ENCODE measurements around the gene WBP1L.
A peak's percentile ranks its signal among the peaks of the same experiment; 100 is the strongest.
"Not testable (repeated sequence)": the region's sequence is repeated elsewhere in the genome, so short reads cannot be mapped to it uniquely, and the experiment has no call there.

Gene WBP1L

GRCh38 chr10:102835007-102835482 is 91.3 kb downstream of the WBP1L start:
- Histone ChIP-seq H3K4me3 (ENCODE audit: low read length) (no peak overlapping the region), H3K36me3 (ENCODE audit: control insufficient read depth, low read length) (no peaks in the 10 kb centered on the region), H4K20me1 (ENCODE audit: control insufficient read depth, insufficient read depth, low read depth, low read length) (no peaks in the 10 kb centered on the region), H3K4me2 (ENCODE audit: low read length) (no peak overlapping the region), H3K4me1 (ENCODE audit: control insufficient read depth, low read length) (no peaks in the 10 kb centered on the region), H3F3A (ENCODE audit: control insufficient read depth, insufficient read depth) (no peaks in the 10 kb centered on the region), H3K27me3 (ENCODE audit: control insufficient read depth, low read length) (peaks cover 3% of the 10 kb centered on the region; the same call in 1 of the 2 replicates), H3K9me2 (replicated peaks; ENCODE audit: control insufficient read depth, low read length) (no peaks in the 10 kb centered on the region), H3K27ac (ENCODE audit: low read depth, low read length) (no peak overlapping the region), H3K9me3 (ENCODE audit: control insufficient read depth, insufficient read depth, low read length) (no peaks in the 10 kb centered on the region), H3K79me2 (ENCODE audit: control insufficient read depth, low read length) (no peaks in the 10 kb centered on the region)
- TF ChIP-seq CTCF (IDR thresholded peaks at IDR 0.05; ENCODE audit: low read depth, low read length, poor library complexity, severe bottlenecking): peak; percentile 86
- TF ChIP-seq EZH2phosphoT487 (IDR thresholded peaks at IDR 0.05; ENCODE audit: borderline replicate concordance, low read length): no peak

GRCh38 chr10:102837230-102837721 is 93.5 kb downstream of the WBP1L start, which contains the start of gene CYP17A1:
Gene CYP17A1, minus strand, starts transcription at chr10:102837413. Its CDS starts 52 bp downstream, at chr10:102837361.
- H3K4me2 ChIP-seq (ENCODE audit: low read length): no peak within 1 kb of the TSS
- H3K4me3 ChIP-seq (ENCODE audit: low read length): no peak within 1 kb of the TSS
- H3K9me2 ChIP-seq (replicated peaks; ENCODE audit: control insufficient read depth, low read length): no peaks in the 10 kb centered on the region
- no peak within 1 kb of the TSS for H3K27ac ChIP-seq (ENCODE audit: low read depth, low read length)
- H3K27me3 ChIP-seq (ENCODE audit: control insufficient read depth, low read length): no peaks in the 10 kb centered on the region
- no peaks in the 10 kb centered on the region for H3K4me1 ChIP-seq (ENCODE audit: control insufficient read depth, low read length)
- no peak for TF ChIP-seq EZH2phosphoT487 (IDR thresholded peaks at IDR 0.05; ENCODE audit: borderline replicate concordance, low read length)
- no peaks in the 10 kb centered on the region for H3K36me3 ChIP-seq (ENCODE audit: control insufficient read depth, low read length)
- H3K79me2 ChIP-seq (ENCODE audit: control insufficient read depth, low read length): no peaks in the 10 kb centered on the region
- no peaks in the 10 kb centered on the region for H4K20me1 ChIP-seq (ENCODE audit: control insufficient read depth, insufficient read depth, low read depth, low read length)
- no peaks in the 10 kb centered on the region for H3K9me3 ChIP-seq (ENCODE audit: control insufficient read depth, insufficient read depth, low read length)
- H3F3A ChIP-seq (ENCODE audit: control insufficient read depth, insufficient read depth): no peaks in the 10 kb centered on the region

- not testable (repeated sequence) for H4K20me1 ChIP-seq (ENCODE audit: control insufficient read depth, insufficient read depth, low read depth, low read length); H3K9me2 ChIP-seq (replicated peaks; ENCODE audit: control insufficient read depth, low read length); H3K4me2 ChIP-seq (ENCODE audit: low read length); H3K36me3 ChIP-seq (ENCODE audit: control insufficient read depth, low read length); H3F3A ChIP-seq (ENCODE audit: control insufficient read depth, insufficient read depth); H3K4me1 ChIP-seq (ENCODE audit: control insufficient read depth, low read length); H3K9me3 ChIP-seq (ENCODE audit: control insufficient read depth, insufficient read depth, low read length); H3K79me2 ChIP-seq (ENCODE audit: control insufficient read depth, low read length); H3K27me3 ChIP-seq (ENCODE audit: control insufficient read depth, low read length); H3K27ac ChIP-seq (ENCODE audit: low read depth, low read length); H3K4me3 ChIP-seq (ENCODE audit: low read length)
These were observed 94.7 kb downstream of the WBP1L start for GRCh38 chr10:102838276-102838927.

GRCh38 chr10:102841827-102842345 is 98.1 kb downstream of the WBP1L start:
- TF ChIP-seq CTCF (IDR thresholded peaks at IDR 0.05; ENCODE audit: low read depth, low read length, poor library complexity, severe bottlenecking) (no peak), EZH2phosphoT487 (IDR thresholded peaks at IDR 0.05; ENCODE audit: borderline replicate concordance, low read length) (no peak)
- Histone ChIP-seq H3K36me3 (ENCODE audit: control insufficient read depth, low read length) (no peaks in the 10 kb centered on the region), H3K4me1 (ENCODE audit: control insufficient read depth, low read length) (no peaks in the 10 kb centered on the region), H3F3A (ENCODE audit: control insufficient read depth, insufficient read depth) (no peaks in the 10 kb centered on the region), H3K9me2 (replicated peaks; ENCODE audit: control insufficient read depth, low read length) (no peaks in the 10 kb centered on the region), H3K9me3 (ENCODE audit: control insufficient read depth, insufficient read depth, low read length) (no peaks in the 10 kb centered on the region), H3K27me3 (ENCODE audit: control insufficient read depth, low read length) (no peaks in the 10 kb centered on the region), H3K79me2 (ENCODE audit: control insufficient read depth, low read length) (no peaks in the 10 kb centered on the region), H3K4me3 (ENCODE audit: low read length) (no peak overlapping the region), H4K20me1 (ENCODE audit: control insufficient read depth, insufficient read depth, low read depth, low read length) (no peaks in the 10 kb centered on the region), H3K27ac (ENCODE audit: low read depth, low read length) (no peak overlapping the region), H3K4me2 (ENCODE audit: low read length) (no peak overlapping the region)

GRCh38 chr10:102843139-102843538 is 99.4 kb downstream of the WBP1L start:
- not testable (repeated sequence) for H3K4me1 ChIP-seq (ENCODE audit: control insufficient read depth, low read length); H3K36me3 ChIP-seq (ENCODE audit: control insufficient read depth, low read length); H3K27ac ChIP-seq (ENCODE audit: low read depth, low read length); H3K9me2 ChIP-seq (replicated peaks; ENCODE audit: control insufficient read depth, low read length); H3K79me2 ChIP-seq (ENCODE audit: control insufficient read depth, low read length); H3K4me3 ChIP-seq (ENCODE audit: low read length); H3K9me3 ChIP-seq (ENCODE audit: control insufficient read depth, insufficient read depth, low read length); H3K27me3 ChIP-seq (ENCODE audit: control insufficient read depth, low read length); H4K20me1 ChIP-seq (ENCODE audit: control insufficient read depth, insufficient read depth, low read depth, low read length); H3F3A ChIP-seq (ENCODE audit: control insufficient read depth, insufficient read depth); H3K4me2 ChIP-seq (ENCODE audit: low read length)

GRCh38 chr10:102844190-102844776 is 100.5 kb downstream of the WBP1L start:
- H3K9me2 ChIP-seq (replicated peaks; ENCODE audit: control insufficient read depth, low read length); H3K9me3 ChIP-seq (ENCODE audit: control insufficient read depth, insufficient read depth, low read length); H3K4me1 ChIP-seq (ENCODE audit: control insufficient read depth, low read length); H4K20me1 ChIP-seq (ENCODE audit: control insufficient read depth, insufficient read depth, low read depth, low read length); H3K4me2 ChIP-seq (ENCODE audit: low read length); H3K79me2 ChIP-seq (ENCODE audit: control insufficient read depth, low read length); H3K36me3 ChIP-seq (ENCODE audit: control insufficient read depth, low read length); H3K4me3 ChIP-seq (ENCODE audit: low read length); H3K27ac ChIP-seq (ENCODE audit: low read depth, low read length); H3K27me3 ChIP-seq (ENCODE audit: control insufficient read depth, low read length); H3F3A ChIP-seq (ENCODE audit: control insufficient read depth, insufficient read depth): not testable (repeated sequence)

Data from DOHH2 (cell line).